Measurements from ENCODE around the gene RBCK1. TPM values are rescaled to one million over a fixed set of nuclear protein-coding genes. Genes with fewer than 3 reads are reported as not detected.

RBCK1 gene
- total and polyA plus RNA-seq, 2 of the 4 experiments (the other 2 are of a cell fraction) = 29.9 to 84.2 TPM

DNA sequence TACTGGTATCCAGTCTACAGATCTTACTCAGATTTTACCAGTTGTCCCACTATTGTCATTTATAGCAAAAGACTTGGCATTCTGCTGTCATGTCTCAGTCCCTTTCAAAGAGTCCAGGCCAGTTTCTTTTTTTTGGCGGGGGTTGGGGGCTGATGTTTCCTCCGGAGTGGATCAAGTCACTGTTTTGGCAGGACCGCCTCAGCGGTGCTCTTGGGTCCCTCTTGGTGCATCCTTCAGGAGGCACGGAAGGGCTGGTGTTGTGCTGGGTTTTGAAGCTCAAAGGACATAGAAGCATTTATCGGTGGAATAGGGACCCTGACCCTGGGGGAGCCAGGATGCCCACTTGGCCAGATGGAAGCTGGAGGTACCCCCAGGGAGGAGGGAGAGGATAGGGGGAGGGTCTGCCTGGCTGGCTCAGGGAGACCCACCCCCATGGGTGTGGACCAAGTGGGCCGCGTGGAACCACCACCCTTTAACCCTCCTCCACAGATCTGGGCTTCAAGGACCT, 10.8 kb downstream of the RBCK1 start:
- Histone ChIP-seq H3K4me2 (ENCODE audit: low read depth, low read length) (no peak overlapping the region), H3K9me3 (ENCODE audit: control insufficient read depth, insufficient read depth, low read length) (no peaks in the 10 kb centered on the region), H3K36me3 (ENCODE audit: control insufficient read depth, insufficient read depth, low read length) (peaks cover 48% of the 10 kb centered on the region), H3K14ac (replicated peaks; ENCODE audit: low read depth, low read length) (no peak overlapping the region), H4K91ac (ENCODE audit: insufficient read depth, low read depth, low read length) (no peak overlapping the region), H3K23ac (ENCODE audit: low read depth, low read length) (no peak overlapping the region), H3K4me3 (ENCODE audit: insufficient read depth, low read depth, low read length) (no peak overlapping the region), H2AFZ (replicated peaks; ENCODE audit: low read length, poor library complexity) (no peak overlapping the region), H3K9ac (ENCODE audit: low read depth, low read length) (no peak overlapping the region), H3K4me1 (ENCODE audit: control insufficient read depth, insufficient read depth, low read length) (peaks cover 3% of the 10 kb centered on the region; the same call in 1 of the 2 replicates), H2BK5ac (ENCODE audit: low read depth, low read length, poor library complexity, severe bottlenecking) (no peak overlapping the region), H4K8ac (ENCODE audit: low read depth in 2 of 2, low read length in 2 of 2) (no peak overlapping the region), H3K4ac (ENCODE audit: low read depth, low read length) (no peak overlapping the region), H3K27me3 (ENCODE audit: control insufficient read depth, insufficient read depth, low read length) (no peaks in the 10 kb centered on the region), H4K20me1 (ENCODE audit: insufficient read depth, low read length) (peaks cover 10% of the 10 kb centered on the region), H3K79me1 (ENCODE audit: low read depth in 1 of 2, low read length in 2 of 2) (peaks cover 0 to 31% of the 10 kb centered on the region in 2 experiments), H3K9me1 (ENCODE audit: insufficient read depth, low read length) (no peaks in the 10 kb centered on the region; the same call in none of the 2 replicates), H2BK20ac (ENCODE audit: low read depth, low read length) (no peak overlapping the region), H3K18ac (ENCODE audit: low read depth, low read length) (no peak overlapping the region), H2BK15ac (ENCODE audit: low read depth, low read length) (no peak overlapping the region), H4K5ac (ENCODE audit: low read depth, low read length) (no peak overlapping the region), H2AK9ac (replicated peaks; ENCODE audit: low read depth, low read length, poor library complexity) (no peak overlapping the region), H3K27ac (ENCODE audit: insufficient read depth, low read length) (no peak overlapping the region), H2AK5ac (ENCODE audit: low read depth, low read length) (no peak overlapping the region), H3K56ac (ENCODE audit: extremely low read depth, insufficient read depth, low read length) (no peak overlapping the region), H2BK120ac (ENCODE audit: low read depth, low read length) (no peak overlapping the region)
- 70% methylated on average over 2 of the region's 8 CpGs; no CpG with 5 or more reads in 1 of the 2 experiments for WGBS, 2 experiments (ENCODE audit: extremely low coverage in 2 of 2, insufficient read length in 1 of 2)
- ChIA-PET CTCF (no interaction called here), POLR2A (ENCODE audit: unreplicated experiment) (no interaction called here)
- in situ Hi-C loops (cut with MboI; ENCODE audit: low sequenced_read_pairs) = no loop called here
- dilution Hi-C loops (cut with HindIII; ENCODE audit: low sequenced_read_pairs, unreplicated experiment) = no loop called here
- TF ChIP-seq MXI1 (IDR thresholded peaks at IDR 0.05; ENCODE audit: borderline replicate concordance, low read depth, low read length) (no peak), CEBPB (IDR thresholded peaks at IDR 0.05; ENCODE audit: low read depth, low read length) (no peak), USF2 (IDR thresholded peaks at IDR 0.05; ENCODE audit: low read depth, low read length) (no peak), CHD1 (IDR thresholded peaks at IDR 0.05; ENCODE audit: low read depth, low read length) (no peak), MAZ (IDR thresholded peaks at IDR 0.05; ENCODE audit: borderline replicate concordance, low read depth, low read length) (no peak), ELK1 (IDR thresholded peaks at IDR 0.05; ENCODE audit: borderline replicate concordance, low read depth, low read length) (no peak), BHLHE40 (IDR thresholded peaks at IDR 0.05; ENCODE audit: low read depth, low read length) (no peak), RCOR1 (IDR thresholded peaks at IDR 0.05; ENCODE audit: insufficient replicate concordance, low read length) (no peak), MAFK (IDR thresholded peaks at IDR 0.05; ENCODE audit: low read depth, low read length) (no peak), POLR2A (IDR thresholded peaks at IDR 0.05; ENCODE audit: low read depth, low read length) (no peak)
- TF ChIP-seq, protein P1, sequence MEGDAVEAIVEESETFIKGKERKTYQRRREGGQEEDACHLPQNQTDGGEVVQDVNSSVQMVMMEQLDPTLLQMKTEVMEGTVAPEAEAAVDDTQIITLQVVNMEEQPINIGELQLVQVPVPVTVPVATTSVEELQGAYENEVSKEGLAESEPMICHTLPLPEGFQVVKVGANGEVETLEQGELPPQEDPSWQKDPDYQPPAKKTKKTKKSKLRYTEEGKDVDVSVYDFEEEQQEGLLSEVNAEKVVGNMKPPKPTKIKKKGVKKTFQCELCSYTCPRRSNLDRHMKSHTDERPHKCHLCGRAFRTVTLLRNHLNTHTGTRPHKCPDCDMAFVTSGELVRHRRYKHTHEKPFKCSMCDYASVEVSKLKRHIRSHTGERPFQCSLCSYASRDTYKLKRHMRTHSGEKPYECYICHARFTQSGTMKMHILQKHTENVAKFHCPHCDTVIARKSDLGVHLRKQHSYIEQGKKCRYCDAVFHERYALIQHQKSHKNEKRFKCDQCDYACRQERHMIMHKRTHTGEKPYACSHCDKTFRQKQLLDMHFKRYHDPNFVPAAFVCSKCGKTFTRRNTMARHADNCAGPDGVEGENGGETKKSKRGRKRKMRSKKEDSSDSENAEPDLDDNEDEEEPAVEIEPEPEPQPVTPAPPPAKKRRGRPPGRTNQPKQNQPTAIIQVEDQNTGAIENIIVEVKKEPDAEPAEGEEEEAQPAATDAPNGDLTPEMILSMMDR (conservative IDR thresholded peaks at IDR 0.05; ENCODE audit: low read depth, low read length) = no peak
- DNase-seq (no peak), ATAC-seq (ENCODE audit: low read depth) (no peak)
- BruUV-seq (replicated peaks) = no TSS peak
- intact Hi-C loops (cut with micrococcal nuclease) = no loop called here

Measured in IMR-90 (cell line).